ENCODE data around the gene PSMB4. TPM values are rescaled to one million over a fixed set of nuclear protein-coding genes. Genes with fewer than 3 reads are reported as not detected.
"Not testable (repeated sequence)": the region's sequence is repeated elsewhere in the genome, so short reads cannot be mapped to it uniquely, and the experiment has no call there.

The PSMB4 gene
- total RNA-seq, 2 experiments from 2014 or later, result 352 to 355 TPM

GRCh38 chr1:151419819-151420218 lies 20.4 kb downstream of the PSMB4 start:
- Mint-ChIP-seq H3K4me3 (no peak overlapping the region), H3K27me3 (no peaks in the 10 kb centered on the region), H3K36me3 (peaks cover 29% of the 10 kb centered on the region), H3K9me3 (no peaks in the 10 kb centered on the region), H3K27ac (no peak overlapping the region), H3K4me1 (ENCODE audit: low read depth) (no peaks in the 10 kb centered on the region)
- no peak for DNase-seq
- intact Hi-C loops (cut with micrococcal nuclease), result no loop called here
- ChIA-PET POLR2A (no interaction called here), CTCF (interaction anchor here (1.3 kb wide), 1 partner anchor 168 kb away, joined by 3 read pairs; no protein-coding TSS in a partner anchor)

DNA sequence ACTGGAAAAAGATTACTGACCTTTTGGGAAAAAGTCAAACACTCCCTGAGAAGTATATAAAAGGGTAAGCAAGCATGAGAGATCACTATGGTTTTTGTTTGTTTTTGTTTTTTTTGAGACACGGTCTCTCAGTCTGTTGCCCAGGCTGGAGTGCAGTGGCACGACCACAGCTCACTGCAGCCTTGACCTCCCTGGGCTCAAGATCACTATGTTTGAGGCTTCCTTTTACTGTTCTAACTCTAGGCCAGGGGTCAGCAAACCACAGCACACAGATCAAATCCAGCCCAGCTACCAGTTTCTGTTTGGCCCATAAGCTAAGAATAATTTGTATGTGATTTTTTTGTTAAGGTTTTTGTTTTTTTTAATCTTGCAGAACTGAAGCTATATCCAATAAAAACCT lies 25.7 kb downstream of the PSMB4 start:
- intact Hi-C loops (cut with micrococcal nuclease), result no loop called here
- ChIA-PET POLR2A (no interaction called here), CTCF (interaction anchor here (1.4 to 1.8 kb wide), 3 partner anchors 19 to 84 kb away, joined by 3 to 5 read pairs (median 5); no protein-coding TSS in a partner anchor)
- no peaks in the 10 kb centered on the region for H3K9me3 Mint-ChIP-seq
- no peak overlapping the region for H3K27ac Mint-ChIP-seq
- DNase-seq, result no peak
- H3K4me3 Mint-ChIP-seq, result no peak overlapping the region
- H3K36me3 Mint-ChIP-seq, result peaks cover 47% of the 10 kb centered on the region
- H3K4me1 Mint-ChIP-seq (ENCODE audit: low read depth), result no peaks in the 10 kb centered on the region
- no peaks in the 10 kb centered on the region for H3K27me3 Mint-ChIP-seq

DNA sequence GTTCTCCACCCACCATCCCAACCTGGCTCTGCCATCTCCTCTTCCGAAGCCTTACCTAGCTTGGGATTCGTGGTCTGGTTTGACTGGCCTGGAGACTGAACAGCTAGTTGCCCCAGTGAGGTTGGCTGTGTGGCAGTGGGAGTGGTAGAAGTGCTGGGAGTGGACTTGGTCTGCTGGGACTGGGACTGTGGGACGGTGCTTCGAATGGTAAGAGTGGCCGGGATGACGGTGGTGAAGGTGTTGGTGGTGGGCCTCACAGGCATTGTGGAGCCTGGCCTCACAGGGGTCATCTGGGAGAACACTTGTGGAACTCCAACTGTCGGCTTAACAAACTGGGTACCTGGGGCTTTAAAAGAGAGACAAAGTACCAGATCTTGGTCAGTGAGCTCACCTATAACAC lies 28.7 kb downstream of the PSMB4 start:
- no peaks in the 10 kb centered on the region for H3K4me1 Mint-ChIP-seq (ENCODE audit: low read depth)
- intact Hi-C loops (cut with micrococcal nuclease), result no loop called here
- DNase-seq, result no peak
- ChIA-PET POLR2A (no interaction called here), CTCF (interaction anchor here (0.9 kb wide), 1 partner anchor 16 kb away, joined by 3 read pairs; no protein-coding TSS in a partner anchor)
- H3K4me3 Mint-ChIP-seq, result no peak overlapping the region
- H3K27me3 Mint-ChIP-seq, result no peaks in the 10 kb centered on the region
- no peak overlapping the region for H3K27ac Mint-ChIP-seq
- H3K36me3 Mint-ChIP-seq, result peaks cover 45% of the 10 kb centered on the region
- H3K9me3 Mint-ChIP-seq, result no peaks in the 10 kb centered on the region

GRCh38 chr1:151433827-151434226 lies 34.5 kb downstream of the PSMB4 start:
- intact Hi-C loops (cut with micrococcal nuclease); H3K9me3 Mint-ChIP-seq; CTCF ChIA-PET; H3K27ac Mint-ChIP-seq; H3K27me3 Mint-ChIP-seq; H3K4me3 Mint-ChIP-seq; H3K36me3 Mint-ChIP-seq; DNase-seq; POLR2A ChIA-PET: not testable (repeated sequence)
- H3K4me1 Mint-ChIP-seq (ENCODE audit: low read depth), result peaks cover 25% of the 10 kb centered on the region

DNA sequence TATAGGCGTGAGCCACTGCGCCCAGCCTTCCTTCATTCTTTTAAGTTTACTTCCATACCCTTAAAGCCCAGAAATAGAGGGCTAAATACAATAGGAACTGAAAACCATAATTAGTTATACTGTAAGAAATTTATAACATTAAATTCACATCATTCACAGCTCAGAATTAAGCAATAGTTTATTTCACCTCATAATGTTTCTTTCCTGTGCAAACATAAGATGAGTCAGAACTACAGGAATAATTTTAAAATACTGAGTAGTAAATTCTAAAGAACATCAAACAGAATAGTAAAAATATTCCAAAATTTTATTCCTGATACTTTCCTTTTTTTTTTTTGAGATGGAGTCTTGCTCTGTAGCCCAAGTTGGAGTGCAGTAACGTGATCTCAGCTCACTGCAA lies 35.8 kb downstream of the PSMB4 start:
- POLR2A ChIA-PET, result no interaction called here
- H3K4me3 Mint-ChIP-seq, result no peak overlapping the region

DNA sequence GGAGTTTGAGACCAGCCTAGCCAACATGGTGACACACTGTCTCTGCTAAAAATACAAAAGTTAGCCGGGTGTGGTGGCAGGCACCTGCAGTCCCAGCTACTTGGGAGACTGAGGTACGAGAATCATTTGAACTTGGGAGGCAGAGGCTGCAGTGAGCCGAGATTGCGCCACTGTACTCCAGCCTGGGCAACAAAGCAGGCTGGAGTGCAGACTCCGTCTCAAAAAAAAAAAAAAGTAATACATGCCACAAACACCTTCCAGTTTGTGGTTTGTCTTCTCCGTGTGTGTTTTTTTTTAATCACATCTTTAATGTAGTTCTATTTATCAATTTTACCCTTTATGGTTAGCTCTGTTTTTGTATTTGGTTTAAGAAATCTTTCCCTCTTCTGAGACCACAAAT lies 37.6 kb downstream of the PSMB4 start:
- H3K4me3 Mint-ChIP-seq, result no peak overlapping the region
- H3K36me3 Mint-ChIP-seq, result peaks cover 14% of the 10 kb centered on the region
- peaks cover 48% of the 10 kb centered on the region for H3K4me1 Mint-ChIP-seq (ENCODE audit: low read depth)
- no peaks in the 10 kb centered on the region for H3K27me3 Mint-ChIP-seq
- no peak overlapping the region for H3K27ac Mint-ChIP-seq
- no peak for DNase-seq
- H3K9me3 Mint-ChIP-seq, result no peaks in the 10 kb centered on the region
- intact Hi-C loops (cut with micrococcal nuclease), result no loop called here
- CTCF ChIA-PET, result no interaction called here
- POLR2A ChIA-PET, result no interaction called here

More for the DNA sequence above, 35.8 kb downstream of the PSMB4 start:
- DNase-seq, result no peak
- Mint-ChIP-seq H3K36me3 (peaks cover 3% of the 10 kb centered on the region), H3K4me1 (ENCODE audit: low read depth) (peaks cover 35% of the 10 kb centered on the region), H3K27ac (no peak overlapping the region), H3K9me3 (no peaks in the 10 kb centered on the region), H3K27me3 (no peaks in the 10 kb centered on the region)
- intact Hi-C loops (cut with micrococcal nuclease), result no loop called here
- CTCF ChIA-PET, result no interaction called here

DNA sequence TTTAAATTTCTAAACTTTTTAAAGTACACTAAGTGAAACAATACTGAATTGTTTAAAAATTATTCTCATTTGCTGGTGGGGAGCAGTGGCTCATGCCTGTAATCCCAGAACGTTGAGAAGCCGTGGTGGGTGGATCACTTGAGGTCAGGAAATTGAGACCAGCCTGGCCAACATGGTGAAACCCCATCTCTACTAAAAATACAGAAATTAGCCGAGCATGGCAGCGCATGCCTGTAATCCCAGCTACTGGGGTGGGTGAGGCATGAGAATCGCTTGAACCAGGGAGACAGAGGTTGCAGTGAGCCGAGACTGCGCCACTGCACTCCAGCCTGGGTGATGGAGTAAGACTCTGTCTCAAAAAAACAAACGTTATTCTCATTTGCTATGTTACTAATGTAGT lies 38.0 kb downstream of the PSMB4 start:
- CTCF ChIA-PET; POLR2A ChIA-PET; DNase-seq; H3K4me3 Mint-ChIP-seq; intact Hi-C loops (cut with micrococcal nuclease); H3K9me3 Mint-ChIP-seq; H3K27me3 Mint-ChIP-seq; H3K27ac Mint-ChIP-seq: not testable (repeated sequence)
- Mint-ChIP-seq H3K4me1 (ENCODE audit: low read depth) (peaks cover 48% of the 10 kb centered on the region), H3K36me3 (peaks cover 14% of the 10 kb centered on the region)

DNA sequence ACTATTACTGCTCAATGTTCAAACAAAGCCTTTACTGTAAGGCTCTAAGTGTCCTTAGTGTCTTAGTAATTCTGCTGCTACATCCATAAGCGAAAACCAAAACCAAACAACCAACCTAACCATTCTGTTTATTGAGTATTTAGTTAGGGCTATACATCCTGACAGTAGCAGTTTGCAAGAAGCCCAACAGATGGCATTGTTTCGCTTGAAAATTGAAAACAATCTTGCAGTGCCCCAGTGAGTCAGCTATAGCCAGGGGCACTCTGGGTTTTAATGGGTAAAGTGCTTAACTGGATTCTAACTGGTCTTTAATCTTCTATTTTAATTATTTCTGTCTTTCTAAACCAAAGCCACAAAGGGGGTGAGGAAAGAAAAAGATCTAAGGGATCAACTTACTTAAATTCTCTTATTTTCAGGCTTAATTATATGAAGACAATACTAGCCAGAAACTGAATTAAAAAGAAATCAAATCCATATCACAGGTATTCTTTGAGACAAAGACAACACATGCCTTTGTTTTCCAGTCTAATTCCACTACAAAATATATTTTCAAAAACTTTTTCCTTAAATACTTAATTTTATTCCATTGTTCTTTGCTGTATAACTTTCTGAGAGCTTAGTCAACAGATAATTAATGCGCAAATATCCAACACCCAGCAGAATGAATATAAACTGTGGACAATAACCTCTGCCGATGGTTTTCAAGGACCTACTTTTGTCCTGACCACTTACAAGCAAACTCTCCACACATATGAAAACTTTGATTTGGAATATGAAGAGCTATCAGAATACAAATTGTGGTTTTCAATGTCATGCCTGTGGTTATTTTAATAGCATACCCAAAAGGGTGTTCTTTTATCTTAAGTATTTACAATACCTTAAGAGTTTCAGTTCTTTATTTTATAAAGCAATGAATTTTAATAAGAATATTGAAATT lies 44.7 kb downstream of the PSMB4 start:
- Mint-ChIP-seq H3K9me3 (no peaks in the 10 kb centered on the region), H3K27ac (no peak overlapping the region), H3K27me3 (no peaks in the 10 kb centered on the region), H3K4me3 (no peak overlapping the region), H3K4me1 (ENCODE audit: low read depth) (peaks cover 53% of the 10 kb centered on the region), H3K36me3 (peaks cover 14% of the 10 kb centered on the region)
- POLR2A ChIA-PET, result interaction anchor here (0.6 kb wide), 1 partner anchor 13 kb away, joined by 3 read pairs; no protein-coding TSS in a partner anchor
- DNase-seq, result peak; percentile 75
- intact Hi-C loops (cut with micrococcal nuclease), result loop anchor here (2.0 to 10.0 kb wide), 4 partner anchors 15 to 291 kb away; partner anchors contain the start of gene POGZ
- CTCF ChIA-PET, result interaction anchor here (0.6 to 1.9 kb wide), 34 partner anchors 10 to 392 kb away, joined by 3 to 13 read pairs (median 3); partner anchors contain the start of genes CGN, PI4KB and POGZ

GRCh38 chr1:151444783-151445177 lies 45.4 kb downstream of the PSMB4 start:
- ChIA-PET CTCF (interaction anchor here (0.5 to 1.9 kb wide), 25 partner anchors 9 to 557 kb away, joined by 3 to 13 read pairs (median 4); no protein-coding TSS in a partner anchor), POLR2A (interaction anchor here (0.6 kb wide), 1 partner anchor 13 kb away, joined by 3 read pairs; no protein-coding TSS in a partner anchor)
- peaks cover 49% of the 10 kb centered on the region for H3K4me1 Mint-ChIP-seq (ENCODE audit: low read depth)
- intact Hi-C loops (cut with micrococcal nuclease), result loop anchor here (2.0 to 10.0 kb wide), 4 partner anchors 14 to 290 kb away; partner anchors contain the start of gene POGZ
- no peak for DNase-seq
- H3K4me3 Mint-ChIP-seq, result no peak overlapping the region
- peaks cover 14% of the 10 kb centered on the region for H3K36me3 Mint-ChIP-seq
- H3K9me3 Mint-ChIP-seq, result no peaks in the 10 kb centered on the region
- no peaks in the 10 kb centered on the region for H3K27me3 Mint-ChIP-seq
- no peak overlapping the region for H3K27ac Mint-ChIP-seq

- intact Hi-C loops (cut with micrococcal nuclease), result loop anchor here (10.0 kb wide), 1 partner anchor 287 kb away; no protein-coding TSS in a partner anchor
- no peak for DNase-seq
- H3K27ac Mint-ChIP-seq, result no peak overlapping the region
- CTCF ChIA-PET, result interaction anchor here (0.6 to 1.0 kb wide), 3 partner anchors 107 to 398 kb away, joined by 3 to 4 read pairs (median 3); no protein-coding TSS in a partner anchor
- peaks cover 39% of the 10 kb centered on the region for H3K4me1 Mint-ChIP-seq (ENCODE audit: low read depth)
- no peak overlapping the region for H3K4me3 Mint-ChIP-seq
- no peaks in the 10 kb centered on the region for H3K27me3 Mint-ChIP-seq
- H3K9me3 Mint-ChIP-seq, result no peaks in the 10 kb centered on the region
- POLR2A ChIA-PET, result no interaction called here
- H3K36me3 Mint-ChIP-seq, result peaks cover 3% of the 10 kb centered on the region
Measured at GRCh38 chr1:151447696-151448095, 48.3 kb downstream of the PSMB4 start.

All from activated CD4-positive, alpha-beta memory T cell treated with anti-CD3 and anti-CD28 coated beads for 36 hours (primary cell).